ENCODE results near the gene ELMO1.

The ELMO1 gene

GRCh38 chr7:37482505-37482904 is 33.8 kb upstream of the ELMO1 start:
- Histone ChIP-seq H3K79me2 (ENCODE audit: insufficient read depth, low read length) (no peaks in the 10 kb centered on the region), H3K27me3 (ENCODE audit: insufficient read depth, low read length, poor library complexity) (peaks cover 4% of the 10 kb centered on the region), H3K4me1 (ENCODE audit: insufficient read depth, low read length) (no peaks in the 10 kb centered on the region), H3K4me2 (ENCODE audit: insufficient read depth, low read length) (no peak overlapping the region), H4K20me1 (ENCODE audit: insufficient read depth, low read length) (no peaks in the 10 kb centered on the region), H3K9me3 (ENCODE audit: insufficient read depth, low read length, severe bottlenecking) (no peaks in the 10 kb centered on the region), H2AFZ (ENCODE audit: low read depth, low read length) (no peak overlapping the region), H3K4me3 (ENCODE audit: low read depth in 1 of 2, low read length in 2 of 2) (no peak overlapping the region), H3K27ac (ENCODE audit: low read length) (no peak overlapping the region), H3K9ac (ENCODE audit: low read depth, low read length) (no peak overlapping the region), H3K36me3 (ENCODE audit: insufficient read depth, low read length) (no peaks in the 10 kb centered on the region)
- DNase-seq (no peak), ATAC-seq (ENCODE audit: insufficient read depth, low read depth) (no peak)
- TF ChIP-seq EZH2 (IDR thresholded peaks at IDR 0.05; ENCODE audit: borderline replicate concordance, low read depth, low read length, severe bottlenecking): no peak
- TF ChIP-seq, protein P1, sequence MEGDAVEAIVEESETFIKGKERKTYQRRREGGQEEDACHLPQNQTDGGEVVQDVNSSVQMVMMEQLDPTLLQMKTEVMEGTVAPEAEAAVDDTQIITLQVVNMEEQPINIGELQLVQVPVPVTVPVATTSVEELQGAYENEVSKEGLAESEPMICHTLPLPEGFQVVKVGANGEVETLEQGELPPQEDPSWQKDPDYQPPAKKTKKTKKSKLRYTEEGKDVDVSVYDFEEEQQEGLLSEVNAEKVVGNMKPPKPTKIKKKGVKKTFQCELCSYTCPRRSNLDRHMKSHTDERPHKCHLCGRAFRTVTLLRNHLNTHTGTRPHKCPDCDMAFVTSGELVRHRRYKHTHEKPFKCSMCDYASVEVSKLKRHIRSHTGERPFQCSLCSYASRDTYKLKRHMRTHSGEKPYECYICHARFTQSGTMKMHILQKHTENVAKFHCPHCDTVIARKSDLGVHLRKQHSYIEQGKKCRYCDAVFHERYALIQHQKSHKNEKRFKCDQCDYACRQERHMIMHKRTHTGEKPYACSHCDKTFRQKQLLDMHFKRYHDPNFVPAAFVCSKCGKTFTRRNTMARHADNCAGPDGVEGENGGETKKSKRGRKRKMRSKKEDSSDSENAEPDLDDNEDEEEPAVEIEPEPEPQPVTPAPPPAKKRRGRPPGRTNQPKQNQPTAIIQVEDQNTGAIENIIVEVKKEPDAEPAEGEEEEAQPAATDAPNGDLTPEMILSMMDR (IDR thresholded peaks at IDR 0.05; ENCODE audit: borderline replicate concordance, extremely low read depth, low read length, poor library complexity, severe bottlenecking): no peak

GRCh38 chr7:37481722-37482288 is 33.1 kb upstream of the ELMO1 start:
- no peak for TF ChIP-seq EZH2 (IDR thresholded peaks at IDR 0.05; ENCODE audit: borderline replicate concordance, low read depth, low read length, severe bottlenecking)
- TF ChIP-seq, protein P1 (IDR thresholded peaks at IDR 0.05; ENCODE audit: borderline replicate concordance, extremely low read depth, low read length, poor library complexity, severe bottlenecking): no peak
- no peaks in the 10 kb centered on the region for H4K20me1 ChIP-seq (ENCODE audit: insufficient read depth, low read length)
- no peak for ATAC-seq (ENCODE audit: insufficient read depth, low read depth)
- no peak overlapping the region for H3K27ac ChIP-seq (ENCODE audit: low read length)
- peaks cover 4% of the 10 kb centered on the region for H3K27me3 ChIP-seq (ENCODE audit: insufficient read depth, low read length, poor library complexity)
- H3K36me3 ChIP-seq (ENCODE audit: insufficient read depth, low read length): no peaks in the 10 kb centered on the region
- H3K79me2 ChIP-seq (ENCODE audit: insufficient read depth, low read length): no peaks in the 10 kb centered on the region
- DNase-seq: no peak
- H3K9ac ChIP-seq (ENCODE audit: low read depth, low read length): no peak overlapping the region
- H3K4me3 ChIP-seq (ENCODE audit: low read depth in 1 of 2, low read length in 2 of 2): no peak overlapping the region
- H3K9me3 ChIP-seq (ENCODE audit: insufficient read depth, low read length, severe bottlenecking): no peaks in the 10 kb centered on the region
- H3K4me2 ChIP-seq (ENCODE audit: insufficient read depth, low read length): no peak overlapping the region
- H3K4me1 ChIP-seq (ENCODE audit: insufficient read depth, low read length): no peaks in the 10 kb centered on the region
- H2AFZ ChIP-seq (ENCODE audit: low read depth, low read length): no peak overlapping the region

DNA sequence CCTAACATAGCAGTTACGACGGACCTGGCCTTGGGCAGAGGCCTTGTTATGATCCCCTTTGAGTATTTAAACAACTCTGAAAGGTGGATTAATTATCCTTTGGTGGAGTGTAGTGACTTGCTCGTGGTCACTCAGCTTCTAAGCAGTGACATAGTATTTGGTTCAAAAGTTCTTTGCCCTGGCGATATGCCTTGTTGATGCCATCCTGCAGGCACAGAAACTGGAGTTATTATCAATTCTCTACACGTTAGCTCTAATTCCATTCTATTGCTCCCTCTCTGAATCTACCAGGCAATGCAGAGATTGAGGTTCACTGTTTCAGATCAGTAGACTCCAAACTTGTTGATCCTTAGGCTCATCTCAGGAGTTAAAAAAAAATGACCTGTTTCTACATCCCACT is 32.5 kb upstream of the ELMO1 start:
- H3K4me1 ChIP-seq (ENCODE audit: insufficient read depth, low read length): no peaks in the 10 kb centered on the region
- no peak overlapping the region for H3K27ac ChIP-seq (ENCODE audit: low read length)
- H2AFZ ChIP-seq (ENCODE audit: low read depth, low read length): no peak overlapping the region
- H3K4me3 ChIP-seq (ENCODE audit: low read depth in 1 of 2, low read length in 2 of 2): no peak overlapping the region
- H3K79me2 ChIP-seq (ENCODE audit: insufficient read depth, low read length): no peaks in the 10 kb centered on the region
- H3K4me2 ChIP-seq (ENCODE audit: insufficient read depth, low read length): no peak overlapping the region
- no peak for TF ChIP-seq EZH2 (IDR thresholded peaks at IDR 0.05; ENCODE audit: borderline replicate concordance, low read depth, low read length, severe bottlenecking)
- TF ChIP-seq, protein P1 (IDR thresholded peaks at IDR 0.05; ENCODE audit: borderline replicate concordance, extremely low read depth, low read length, poor library complexity, severe bottlenecking): no peak
- H3K27me3 ChIP-seq (ENCODE audit: insufficient read depth, low read length, poor library complexity): peaks cover 9% of the 10 kb centered on the region
- H3K9ac ChIP-seq (ENCODE audit: low read depth, low read length): no peak overlapping the region
- ATAC-seq (ENCODE audit: insufficient read depth, low read depth): no peak
- H3K36me3 ChIP-seq (ENCODE audit: insufficient read depth, low read length): no peaks in the 10 kb centered on the region
- no peak for DNase-seq
- H4K20me1 ChIP-seq (ENCODE audit: insufficient read depth, low read length): no peaks in the 10 kb centered on the region
- no peaks in the 10 kb centered on the region for H3K9me3 ChIP-seq (ENCODE audit: insufficient read depth, low read length, severe bottlenecking)

Measured in DND-41 (cell line).